Neuronal stem cell (in vitro differentiated cells): ENCODE results near the gene SRPX2.

Source experiments
- DNase-seq: peaks from one replicate; pipeline ENCODE4 v3.0.0-alpha.2; 2013; ENCODE audit warnings: low spot score
- H2AFZ ChIP-seq: one replicate; pipeline ENCODE4 v1.6.1; 2013; ENCODE audit warnings: mild to moderate bottlenecking, low read length, inconsistent platforms
- H2AK5ac ChIP-seq: 2 replicates; pipeline ENCODE4 v1.6.1; 2013; ENCODE audit warnings: low read depth, mild to moderate bottlenecking, inconsistent platforms, low read length, moderate library complexity, mixed read lengths
- H2BK120ac ChIP-seq: 2 replicates; pipeline ENCODE4 v1.6.1; 2013; ENCODE audit warnings: low read depth, mild to moderate bottlenecking, inconsistent platforms, low read length, moderate library complexity, mixed read lengths
- H2BK12ac ChIP-seq: one replicate; pipeline ENCODE4 v1.6.1; 2013; ENCODE audit warnings: low read length, inconsistent platforms
- H2BK15ac ChIP-seq: 2 replicates; pipeline ENCODE4 v1.6.1; 2013; ENCODE audit warnings: mild to moderate bottlenecking, low read length, inconsistent platforms, mixed read lengths
- H2BK5ac ChIP-seq: one replicate; pipeline ENCODE4 v1.6.1; 2013; ENCODE audit warnings: inconsistent platforms, mild to moderate bottlenecking, low read length, moderate library complexity
- H3K14ac ChIP-seq: one replicate; pipeline ENCODE4 v1.6.1; 2013; ENCODE audit warnings: low read length, inconsistent platforms
- H3K18ac ChIP-seq: 2 replicates; pipeline ENCODE4 v1.6.1; 2013; ENCODE audit warnings: low read length, inconsistent platforms
- H3K23ac ChIP-seq: 2 replicates; pipeline ENCODE4 v1.6.1; 2013; ENCODE audit warnings: low read depth, mild to moderate bottlenecking, mixed read lengths, low read length, inconsistent platforms; ENCODE audit not compliant: poor library complexity
- H3K27ac ChIP-seq: replicated peaks from 3 replicates; pipeline ENCODE4 v1.5.1; 2013; ENCODE audit warnings: low read length, inconsistent platforms
- H3K27me3 ChIP-seq, 3 experiments: 2 replicates each; pipeline ENCODE4 v1.6.1; 2013; ENCODE audit warnings: low read length in 3 of 3, mild to moderate bottlenecking in 2 of 3, inconsistent platforms in 1 of 3, low read depth in 1 of 3, mixed read lengths in 1 of 3, moderate library complexity in 1 of 3; ENCODE audit not compliant: control insufficient read depth in 3 of 3, insufficient read depth in 3 of 3
- H3K36me3 ChIP-seq, 2 donors: replicated peaks in 1 of 2; 2 replicates each; pipeline ENCODE4 v1.6.1; 2013; ENCODE audit warnings: low read length in 2 of 2; ENCODE audit not compliant: control insufficient read depth in 2 of 2, insufficient read depth in 2 of 2
- H3K4ac ChIP-seq: 2 replicates; pipeline ENCODE4 v1.6.1; 2013; ENCODE audit warnings: inconsistent platforms, mild to moderate bottlenecking, low read length, moderate library complexity
- H3K4me1 ChIP-seq, 2 donors: 1 replicate in 1 of 2; 2 replicates in 1 of 2; pipeline ENCODE4 v1.6.1; 2013; ENCODE audit warnings: low read length in 2 of 2, low read depth in 1 of 2; ENCODE audit not compliant: control insufficient read depth in 2 of 2, insufficient read depth in 1 of 2
- H3K4me2 ChIP-seq: one replicate; pipeline ENCODE4 v1.6.1; 2013; ENCODE audit warnings: mild to moderate bottlenecking, low read length, inconsistent platforms; ENCODE audit not compliant: insufficient read depth, poor library complexity, severe bottlenecking
- H3K4me3 ChIP-seq, 2 donors: 2 replicates each; pipeline ENCODE4 v1.5.1; 2013; ENCODE audit warnings: low read length in 2 of 2, mild to moderate bottlenecking in 2 of 2, inconsistent platforms in 1 of 2, moderate library complexity in 1 of 2
- H3K79me1 ChIP-seq: one replicate; pipeline ENCODE4 v1.6.1; 2013; ENCODE audit warnings: low read depth, mild to moderate bottlenecking, inconsistent platforms, low read length, moderate library complexity
- H3K9ac ChIP-seq: one replicate; pipeline ENCODE4 v1.6.1; 2013; ENCODE audit warnings: mild to moderate bottlenecking, low read depth, low read length, inconsistent platforms; ENCODE audit not compliant: poor library complexity
- H3K9me3 ChIP-seq, 2 donors: replicated peaks in 1 of 2; 2 replicates each; pipeline versions ENCODE3 to v1.6.1; 2013; ENCODE audit warnings: low read length in 2 of 2, mild to moderate bottlenecking in 2 of 2, inconsistent platforms in 1 of 2, low read depth in 1 of 2, mixed read lengths in 1 of 2, moderate library complexity in 1 of 2; ENCODE audit not compliant: control insufficient read depth in 2 of 2, insufficient read depth in 1 of 2
- H4K8ac ChIP-seq: one replicate; pipeline ENCODE4 v1.6.1; 2013; ENCODE audit warnings: low read depth, mild to moderate bottlenecking, inconsistent platforms, low read length, moderate library complexity
- H4K91ac ChIP-seq: one replicate; pipeline ENCODE4 v1.6.1; 2013; ENCODE audit warnings: low read length, low read depth, mild to moderate bottlenecking, inconsistent platforms; ENCODE audit not compliant: poor library complexity
- WGBS, 2 donors: extraction: QIAGEN DNeasy Blood & Tissue Kit; methylation state at CpG; one replicate each; pipeline ENCODE4 v1.1.7; 2013; ENCODE audit warnings: missing lambda C conversion rate in 2 of 2, mixed read lengths in 1 of 2; ENCODE audit not compliant: insufficient read length in 2 of 2, insufficient replicate concordance in 1 of 2; ENCODE audit errors: extremely low coverage in 2 of 2; 5-methylcytosine and 5-hydroxymethylcytosine counted together

Gene SRPX2

DNA sequence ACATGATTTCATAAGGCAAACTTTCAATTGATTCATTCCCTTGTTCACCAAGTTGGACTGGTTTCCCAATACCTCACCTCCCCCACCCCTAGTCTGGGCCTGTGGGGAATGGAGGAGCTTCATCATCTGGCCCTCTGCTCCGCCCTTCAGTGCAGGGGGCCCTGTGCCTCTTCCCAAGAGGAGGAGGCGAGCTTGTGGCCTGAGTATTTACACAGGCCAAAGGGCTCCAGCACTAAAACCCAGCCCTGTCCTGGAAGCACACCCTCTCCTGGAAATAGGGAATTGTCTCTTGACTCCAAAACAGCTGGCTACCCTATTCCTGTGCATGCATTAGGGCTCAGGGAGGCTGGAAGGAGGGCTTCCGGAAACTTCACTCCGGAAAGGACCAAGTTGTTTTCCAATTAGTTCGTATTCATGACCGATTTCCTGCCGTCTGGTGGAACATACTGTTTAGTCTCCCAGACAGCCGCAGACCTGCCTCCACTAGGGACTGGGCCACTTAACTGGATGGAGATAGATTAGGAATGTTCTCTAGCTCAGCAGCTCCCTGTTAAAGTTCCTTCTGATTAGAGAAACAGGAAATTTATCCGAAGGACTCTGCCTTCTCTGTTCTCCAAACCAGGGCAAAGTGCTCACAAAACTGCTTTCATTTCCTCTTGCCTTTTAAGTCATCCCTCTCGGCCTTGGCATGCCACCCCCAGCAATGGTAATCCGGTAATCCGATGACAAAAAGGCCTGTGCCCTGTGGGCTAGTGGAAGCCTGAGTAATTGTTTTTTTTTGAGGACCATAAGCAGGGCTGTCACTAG is 5.8 kb downstream of the SRPX2 start:
- no peak overlapping the region for H2BK12ac ChIP-seq
- DNase-seq = no peak
- H2BK15ac ChIP-seq = no peak overlapping the region
- no peak overlapping the region for H3K4me2 ChIP-seq
- no peak overlapping the region for H3K14ac ChIP-seq
- H3K27ac ChIP-seq = no peak overlapping the region
- H3K4ac ChIP-seq = no peak overlapping the region
- H3K27me3 ChIP-seq = peaks cover 0 to 4% (median 0%) of the 10 kb centered on the region in 3 experiments
- H3K4me3 ChIP-seq = no peak overlapping the region
- H2AK5ac ChIP-seq = no peak overlapping the region
- no peak overlapping the region for H2BK5ac ChIP-seq
- no peak overlapping the region for H4K91ac ChIP-seq
- H3K9me3 ChIP-seq = no peaks in the 10 kb centered on the region
- no peak overlapping the region for H2BK120ac ChIP-seq
- H3K4me1 ChIP-seq = peaks cover 0 to 7% of the 10 kb centered on the region in 2 donors
- H3K9ac ChIP-seq = no peak overlapping the region
- no peaks in the 10 kb centered on the region for H3K36me3 ChIP-seq
- WGBS, 2 donors = no CpG with 5 or more reads among the region's 12 CpGs
- H4K8ac ChIP-seq = no peak overlapping the region
- no peak overlapping the region for H3K23ac ChIP-seq
- no peaks in the 10 kb centered on the region for H3K79me1 ChIP-seq
- no peak overlapping the region for H2AFZ ChIP-seq
- no peak overlapping the region for H3K18ac ChIP-seq

DNA sequence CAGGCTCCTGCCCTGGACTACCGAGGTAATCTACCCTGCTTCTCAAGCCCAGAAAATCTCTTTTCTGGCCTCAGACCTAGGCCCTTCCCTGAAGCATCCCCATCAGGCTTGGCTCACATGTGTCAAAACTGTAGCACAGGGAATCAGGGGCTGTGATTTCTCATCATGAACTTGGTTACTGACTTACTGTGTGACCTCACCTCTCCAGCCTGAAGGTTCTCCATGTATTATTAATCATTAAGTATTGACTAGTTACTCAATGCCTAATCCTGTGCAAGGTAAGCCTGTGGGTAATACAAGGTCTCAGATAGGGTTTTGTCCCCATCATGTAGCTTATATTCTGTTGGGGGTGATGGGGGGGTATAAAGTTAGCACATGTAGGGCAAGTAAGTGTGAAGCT is 6.8 kb downstream of the SRPX2 start:
- Histone ChIP-seq H3K4me3 (no peak overlapping the region), H2BK12ac (no peak overlapping the region), H3K79me1 (no peaks in the 10 kb centered on the region), H2BK15ac (no peak overlapping the region), H3K4ac (no peak overlapping the region), H4K91ac (no peak overlapping the region), H3K9ac (no peak overlapping the region), H4K8ac (no peak overlapping the region), H2BK120ac (no peak overlapping the region), H3K9me3 (no peaks in the 10 kb centered on the region), H2AK5ac (no peak overlapping the region), H3K18ac (no peak overlapping the region), H2BK5ac (no peak overlapping the region), H3K36me3 (no peaks in the 10 kb centered on the region), H3K4me1 (peaks cover 0 to 7% of the 10 kb centered on the region in 2 donors), H3K14ac (no peak overlapping the region), H3K27me3 (peaks cover 0 to 3% (median 0%) of the 10 kb centered on the region in 3 experiments), H3K4me2 (no peak overlapping the region), H2AFZ (no peak overlapping the region), H3K23ac (no peak overlapping the region), H3K27ac (no peak overlapping the region)
- no CpG with 5 or more reads among the region's 1 CpG for WGBS, 2 donors
- no peak for DNase-seq

DNA sequence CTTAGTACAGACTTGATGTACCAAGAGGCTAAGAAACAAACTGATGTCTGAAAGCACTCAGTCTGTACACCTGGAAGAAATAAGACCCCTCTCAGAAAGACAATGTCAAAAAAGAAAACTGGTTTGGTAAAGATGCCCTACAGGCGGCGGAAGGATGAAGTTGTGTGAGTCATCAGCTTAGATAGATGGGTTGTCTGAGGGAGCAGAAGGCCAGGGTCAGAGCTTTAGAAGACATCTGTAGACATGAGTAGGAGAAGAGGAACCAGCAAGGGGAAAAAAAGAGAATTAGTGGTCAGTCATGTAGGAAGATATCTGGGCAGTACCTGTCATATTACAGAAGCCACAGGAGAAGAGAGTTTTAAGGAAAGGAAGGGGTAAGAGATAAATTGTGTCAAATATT is 8.3 kb downstream of the SRPX2 start:
- H2BK12ac ChIP-seq = no peak overlapping the region
- no peak overlapping the region for H2BK120ac ChIP-seq
- H3K4me2 ChIP-seq = no peak overlapping the region
- no peak overlapping the region for H3K4ac ChIP-seq
- H2AFZ ChIP-seq = no peak overlapping the region
- no CpG with 5 or more reads among the region's 2 CpGs for WGBS, 2 donors
- H4K91ac ChIP-seq = no peak overlapping the region
- no peaks in the 10 kb centered on the region for H3K9me3 ChIP-seq
- no peaks in the 10 kb centered on the region for H3K36me3 ChIP-seq
- H3K14ac ChIP-seq = no peak overlapping the region
- no peak overlapping the region for H3K18ac ChIP-seq
- H4K8ac ChIP-seq = no peak overlapping the region
- H3K27me3 ChIP-seq = peaks cover 0 to 3% (median 0%) of the 10 kb centered on the region in 3 experiments
- H2AK5ac ChIP-seq = no peak overlapping the region
- no peaks in the 10 kb centered on the region for H3K79me1 ChIP-seq
- H3K9ac ChIP-seq = no peak overlapping the region
- H3K4me1 ChIP-seq = peaks cover 0 to 7% of the 10 kb centered on the region in 2 donors
- no peak overlapping the region for H2BK15ac ChIP-seq
- no peak overlapping the region for H3K23ac ChIP-seq
- no peak overlapping the region for H3K4me3 ChIP-seq
- DNase-seq = no peak
- no peak overlapping the region for H2BK5ac ChIP-seq
- H3K27ac ChIP-seq = no peak overlapping the region

DNA sequence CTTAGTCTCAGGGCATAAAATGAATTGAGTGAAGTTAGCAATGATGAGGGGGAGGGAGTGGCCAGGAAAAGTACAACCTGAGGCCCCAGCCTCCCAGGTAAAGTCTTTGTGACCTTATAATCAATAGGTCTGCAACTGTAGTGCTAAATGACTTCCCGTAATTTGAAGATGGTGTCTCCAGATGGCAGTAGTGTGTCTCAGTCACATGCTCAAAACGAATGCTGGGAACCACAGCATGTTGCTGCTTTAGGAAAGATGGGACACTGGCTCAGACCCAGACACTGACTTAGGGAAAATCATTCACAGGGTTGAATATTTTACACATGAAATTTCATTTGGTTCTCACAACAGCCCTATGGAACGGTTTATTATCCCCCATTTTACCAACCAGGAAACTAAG is 10.3 kb downstream of the SRPX2 start:
- H3K9ac ChIP-seq = no peak overlapping the region
- peak overlapping the region; percentile 41 for H2AFZ ChIP-seq
- no peaks in the 10 kb centered on the region for H3K36me3 ChIP-seq
- no peak overlapping the region for H2AK5ac ChIP-seq
- peaks cover 0 to 7% (median 0%) of the 10 kb centered on the region in 3 experiments for H3K27me3 ChIP-seq
- H3K4me2 ChIP-seq = no peak overlapping the region
- no peak overlapping the region for H3K4me3 ChIP-seq
- H3K23ac ChIP-seq = no peak overlapping the region
- H2BK120ac ChIP-seq = no peak overlapping the region
- no peak for DNase-seq
- H3K4ac ChIP-seq = no peak overlapping the region
- no peak overlapping the region for H2BK12ac ChIP-seq
- H3K27ac ChIP-seq = no peak overlapping the region
- no CpG with 5 or more reads among the region's 3 CpGs for WGBS, 2 donors
- no peaks in the 10 kb centered on the region for H3K9me3 ChIP-seq
- H2BK15ac ChIP-seq = no peak overlapping the region
- no peak overlapping the region for H3K18ac ChIP-seq
- no peak overlapping the region for H2BK5ac ChIP-seq
- H3K4me1 ChIP-seq = peaks cover 0 to 4% of the 10 kb centered on the region in 2 donors
- H3K79me1 ChIP-seq = no peaks in the 10 kb centered on the region
- no peak overlapping the region for H3K14ac ChIP-seq
- H4K91ac ChIP-seq = no peak overlapping the region
- no peak overlapping the region for H4K8ac ChIP-seq
